NCI-H1092 treated with DMSO at 0.1 percent for 48 hours (cell line): ENCODE data around the gene FOCAD.

Experiments
- DNase-seq: peaks from one replicate; lab custom pipeline; 2025; lab: John Stamatoyannopoulos, UW

Gene FOCAD

GRCh38 chr9:20804489-20805250 is 120.6 kb downstream of the FOCAD start:
- no peak for DNase-seq

- no peak for DNase-seq
Observed at GRCh38 chr9:20805766-20806165, 121.7 kb downstream of the FOCAD start.

GRCh38 chr9:20808002-20808401 is 123.9 kb downstream of the FOCAD start:
- DNase-seq = no peak

- DNase-seq = no peak
Observed at GRCh38 chr9:20811872-20812271, 127.8 kb downstream of the FOCAD start.

- DNase-seq = no peak
Observed at GRCh38 chr9:20815923-20816703, 132.1 kb downstream of the FOCAD start.

GRCh38 chr9:20823051-20823450 is 139.0 kb downstream of the FOCAD start:
- no peak for DNase-seq

- DNase-seq = no peak
Observed at GRCh38 chr9:20831028-20831427, 147.0 kb downstream of the FOCAD start.

- no peak for DNase-seq
Observed at GRCh38 chr9:20832775-20833174, 148.7 kb downstream of the FOCAD start.

- DNase-seq = no peak
Observed at GRCh38 chr9:20835377-20836286, 151.6 kb downstream of the FOCAD start.

GRCh38 chr9:20837166-20837565 is 153.1 kb downstream of the FOCAD start:
- DNase-seq = no peak

GRCh38 chr9:20838218-20838617 is 154.2 kb downstream of the FOCAD start:
- DNase-seq = no peak

- no peak for DNase-seq
Observed at GRCh38 chr9:20844916-20845315, 160.9 kb downstream of the FOCAD start.

GRCh38 chr9:20848490-20848889 is 164.4 kb downstream of the FOCAD start:
- DNase-seq = no peak

- no peak for DNase-seq
Observed at GRCh38 chr9:20853866-20854265, 169.8 kb downstream of the FOCAD start.

- DNase-seq = no peak
Observed at GRCh38 chr9:20854444-20854843, 170.4 kb downstream of the FOCAD start.

- DNase-seq = no peak
Observed at GRCh38 chr9:20863945-20864344, 179.9 kb downstream of the FOCAD start.

GRCh38 chr9:20865347-20865746 is 181.3 kb downstream of the FOCAD start:
- DNase-seq = no peak

- no peak for DNase-seq
Observed at GRCh38 chr9:20870115-20870514, 186.1 kb downstream of the FOCAD start.

GRCh38 chr9:20872340-20872977 is 188.4 kb downstream of the FOCAD start:
- DNase-seq = no peak

- no peak for DNase-seq
Observed at GRCh38 chr9:20873240-20873865, 189.3 kb downstream of the FOCAD start.

- DNase-seq = no peak
Observed at GRCh38 chr9:20880271-20880670, 196.2 kb downstream of the FOCAD start.
